ENCODE measurements around the gene TTYH3. TPM values are rescaled to one million over a fixed set of nuclear protein-coding genes. Genes with fewer than 3 reads are reported as not detected.

The TTYH3 gene
- total and polyA plus RNA-seq, 9 of the 15 experiments (the other 6 are each of a cell fraction or from before 2014, with no cell fraction given), result 0.01 to 5.5 (median 1.1) TPM

GRCh38 chr7:2649139-2649838, 17.5 kb downstream of the TTYH3 start:
- no peak overlapping the region for H3K27ac ChIP-seq (ENCODE audit: extremely low read depth, low read depth, low read length)
- 58% methylated on average over 15 of the region's 18 CpGs for WGBS (ENCODE audit: insufficient coverage, low coverage, missing lambda C conversion rate)
- FAIRE-seq, result no peak
- H3K79me2 ChIP-seq (ENCODE audit: control insufficient read depth, insufficient read depth, low read length), result no peaks in the 10 kb centered on the region
- no TSS peak for BruUV-seq (replicated peaks)
- POLR2A ChIA-PET, result no interaction called here
- no peak overlapping the region for H3K4me2 ChIP-seq (ENCODE audit: insufficient read depth, low read length)
- intact Hi-C loops (cut with micrococcal nuclease) (no loop called here), in situ Hi-C loops (cut with MboI) (no loop called here)
- peaks cover 5% of the 10 kb centered on the region; the same call in 1 of the 2 replicates for H4K20me1 ChIP-seq (replicated peaks; ENCODE audit: control insufficient read depth, insufficient read depth, low read length)
- H2AFZ ChIP-seq (ENCODE audit: low read depth, low read length), result no peak overlapping the region
- peaks cover 0 to 6% of the 10 kb centered on the region in 2 experiments; a peak in 1 of 5 replicates for H3K27me3 ChIP-seq (ENCODE audit: control insufficient read depth in 2 of 2, insufficient read depth in 2 of 2, low read length in 2 of 2)
- H3K9me1 ChIP-seq (ENCODE audit: control insufficient read depth, insufficient read depth, low read length), result no peaks in the 10 kb centered on the region
- DNase-seq (ENCODE audit: extremely low read depth in 1 of 4, low spot score in 3 of 4), result peak in 2 of 4 experiments; percentile 56 to 58
- H3K9ac ChIP-seq (ENCODE audit: insufficient read depth in 1 of 2, low read depth in 2 of 2, low read length in 2 of 2), result peak overlapping the region in 1 of 2 experiments; percentile 68; a peak in 2 of 4 replicates
- ATAC-seq, result no peak
- no peaks in the 10 kb centered on the region for H3K9me3 ChIP-seq (replicated peaks; ENCODE audit: control insufficient read depth, insufficient read depth, low read depth, low read length)
- H3K4me3 ChIP-seq, result no peak overlapping the region
- no peaks in the 10 kb centered on the region for H3K36me3 ChIP-seq (ENCODE audit: control insufficient read depth, insufficient read depth, low read length)
- H3K4me1 ChIP-seq (replicated peaks in 1 of 2; ENCODE audit: control insufficient read depth in 2 of 2, insufficient read depth in 2 of 2, low read length in 2 of 2), result peaks cover 6 to 73% of the 10 kb centered on the region in 2 experiments; a peak in 3 of 5 replicates
- CTCF ChIA-PET (ENCODE audit: low intra/inter-chr PET ratio), result no interaction called here
- TF ChIP-seq USF1 (CRISPR knock-in tag; IDR thresholded peaks at IDR 0.05), result peak; percentile 70
- no peak for TF ChIP-seq SIRT6 (IDR thresholded peaks at IDR 0.05; ENCODE audit: low read depth, low read length)
- TF ChIP-seq SIN3A (IDR thresholded peaks at IDR 0.05; ENCODE audit: borderline replicate concordance in 2 of 2, control insufficient read depth in 1 of 2, low read depth in 2 of 2, low read length in 2 of 2), result no peak
- no peak for TF ChIP-seq FOXK2 (conservative IDR thresholded peaks at IDR 0.05 in 1 of 2, IDR thresholded peaks at IDR 0.05 in 1 of 2; ENCODE audit: low read depth in 2 of 2)
- 0 out of 4 replicates have a peak, but pooled peaks of 1 of the 2 experiments have one; percentile 25 for TF ChIP-seq MNT (conservative IDR thresholded peaks at IDR 0.05)
- TF ChIP-seq ZFP30 (CRISPR knock-in tag; IDR thresholded peaks at IDR 0.05; ENCODE audit: borderline replicate concordance), result no peak
- TF ChIP-seq HMG20B (CRISPR knock-in tag; IDR thresholded peaks at IDR 0.05), result no peak
- TF ChIP-seq RAD51 (IDR thresholded peaks at IDR 0.05; ENCODE audit: borderline replicate concordance, low read depth), result peak; percentile 52; the same call in 1 of the 2 replicates
- no peak for TF ChIP-seq EP400 (IDR thresholded peaks at IDR 0.05)
- TF ChIP-seq, protein P1, sequence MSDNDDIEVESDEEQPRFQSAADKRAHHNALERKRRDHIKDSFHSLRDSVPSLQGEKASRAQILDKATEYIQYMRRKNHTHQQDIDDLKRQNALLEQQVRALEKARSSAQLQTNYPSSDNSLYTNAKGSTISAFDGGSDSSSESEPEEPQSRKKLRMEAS (CRISPR knock-in tag; IDR thresholded peaks at IDR 0.05), result no peak
- no peak for TF ChIP-seq ZFP36 (IDR thresholded peaks at IDR 0.05; ENCODE audit: low read depth, low read length, partially characterized antibody)
- TF ChIP-seq, protein P2, sequence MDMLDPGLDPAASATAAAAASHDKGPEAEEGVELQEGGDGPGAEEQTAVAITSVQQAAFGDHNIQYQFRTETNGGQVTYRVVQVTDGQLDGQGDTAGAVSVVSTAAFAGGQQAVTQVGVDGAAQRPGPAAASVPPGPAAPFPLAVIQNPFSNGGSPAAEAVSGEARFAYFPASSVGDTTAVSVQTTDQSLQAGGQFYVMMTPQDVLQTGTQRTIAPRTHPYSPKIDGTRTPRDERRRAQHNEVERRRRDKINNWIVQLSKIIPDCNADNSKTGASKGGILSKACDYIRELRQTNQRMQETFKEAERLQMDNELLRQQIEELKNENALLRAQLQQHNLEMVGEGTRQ (CRISPR knock-in tag; IDR thresholded peaks at IDR 0.05), result peak; percentile 49; the same call in 1 of the 2 replicates
- no peak for TF ChIP-seq MEF2D (tag; conservative IDR thresholded peaks at IDR 0.05; ENCODE audit: low read depth)
- TF ChIP-seq, protein P3, sequence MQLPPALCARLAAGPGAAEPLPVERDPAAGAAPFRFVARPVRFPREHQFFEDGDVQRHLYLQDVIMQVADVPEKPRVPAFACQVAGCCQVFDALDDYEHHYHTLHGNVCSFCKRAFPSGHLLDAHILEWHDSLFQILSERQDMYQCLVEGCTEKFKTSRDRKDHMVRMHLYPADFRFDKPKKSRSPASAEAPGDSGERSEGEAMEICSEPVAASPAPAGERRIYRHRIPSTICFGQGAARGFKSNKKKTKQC (CRISPR knock-in tag; IDR thresholded peaks at IDR 0.05), result no peak
- no peak for TF ChIP-seq CREB5 (CRISPR knock-in tag; IDR thresholded peaks at IDR 0.05)
